ENCODE data around the gene FAM227A. TPM values are rescaled to one million over a fixed set of nuclear protein-coding genes. Genes with fewer than 3 reads are reported as not detected.

The FAM227A gene
- total and polyA plus RNA-seq, 2 donors from 2014 or later = 0.80 to 3.4 TPM

- FAIRE-seq = no peak
These were observed 46.0 kb downstream of the FAM227A start for GRCh38 chr22:38610234-38610633.

GRCh38 chr22:38608992-38609750 lies 47.0 kb downstream of the FAM227A start:
- intact Hi-C loops (cut with DNase I) = no loop called here
- Histone ChIP-seq H3K9ac (ENCODE audit: low read length in 3 of 3) (no peak overlapping the region), H3K27me3 (ENCODE audit: control insufficient read depth, insufficient read depth, low read length) (no peaks in the 10 kb centered on the region), H3K27ac (ENCODE audit: low read depth in 2 of 2, low read length in 2 of 2) (no peak overlapping the region), H3K9me3 (ENCODE audit: control insufficient read depth in 2 of 3, insufficient read depth in 1 of 3, low read length in 3 of 3) (no peaks in the 10 kb centered on the region), H3K4me1 (ENCODE audit: control insufficient read depth in 2 of 3, insufficient read depth in 2 of 3, low read depth in 1 of 3, low read length in 3 of 3) (no peaks in the 10 kb centered on the region), H3K4me3 (ENCODE audit: low read length in 3 of 3) (no peak overlapping the region), H3K36me3 (ENCODE audit: control insufficient read depth in 2 of 3, insufficient read depth in 3 of 3, low read length in 3 of 3) (no peaks in the 10 kb centered on the region)
- TF ChIP-seq, protein P1, sequence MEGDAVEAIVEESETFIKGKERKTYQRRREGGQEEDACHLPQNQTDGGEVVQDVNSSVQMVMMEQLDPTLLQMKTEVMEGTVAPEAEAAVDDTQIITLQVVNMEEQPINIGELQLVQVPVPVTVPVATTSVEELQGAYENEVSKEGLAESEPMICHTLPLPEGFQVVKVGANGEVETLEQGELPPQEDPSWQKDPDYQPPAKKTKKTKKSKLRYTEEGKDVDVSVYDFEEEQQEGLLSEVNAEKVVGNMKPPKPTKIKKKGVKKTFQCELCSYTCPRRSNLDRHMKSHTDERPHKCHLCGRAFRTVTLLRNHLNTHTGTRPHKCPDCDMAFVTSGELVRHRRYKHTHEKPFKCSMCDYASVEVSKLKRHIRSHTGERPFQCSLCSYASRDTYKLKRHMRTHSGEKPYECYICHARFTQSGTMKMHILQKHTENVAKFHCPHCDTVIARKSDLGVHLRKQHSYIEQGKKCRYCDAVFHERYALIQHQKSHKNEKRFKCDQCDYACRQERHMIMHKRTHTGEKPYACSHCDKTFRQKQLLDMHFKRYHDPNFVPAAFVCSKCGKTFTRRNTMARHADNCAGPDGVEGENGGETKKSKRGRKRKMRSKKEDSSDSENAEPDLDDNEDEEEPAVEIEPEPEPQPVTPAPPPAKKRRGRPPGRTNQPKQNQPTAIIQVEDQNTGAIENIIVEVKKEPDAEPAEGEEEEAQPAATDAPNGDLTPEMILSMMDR (IDR thresholded peaks at IDR 0.05; ENCODE audit: borderline replicate concordance, extremely low read depth, insufficient read depth) = no peak
- no peak for FAIRE-seq
- DNase-seq = peak in 3 of 5 donors; percentile 23 to 57 (median 29)

More at GRCh38 chr22:38610234-38610633, 46.0 kb downstream of the FAM227A start:
- no peak overlapping the region for H3K27ac ChIP-seq (ENCODE audit: low read depth in 2 of 2, low read length in 2 of 2)
- H3K9ac ChIP-seq (ENCODE audit: low read length in 3 of 3) = no peak overlapping the region
- H3K36me3 ChIP-seq (ENCODE audit: control insufficient read depth in 2 of 3, insufficient read depth in 3 of 3, low read length in 3 of 3) = no peaks in the 10 kb centered on the region
- no peaks in the 10 kb centered on the region for H3K27me3 ChIP-seq (ENCODE audit: control insufficient read depth, insufficient read depth, low read length)
- TF ChIP-seq, protein P1 (IDR thresholded peaks at IDR 0.05; ENCODE audit: borderline replicate concordance, extremely low read depth, insufficient read depth) = no peak
- no peak overlapping the region for H3K4me3 ChIP-seq (ENCODE audit: low read length in 3 of 3)
- intact Hi-C loops (cut with DNase I) = no loop called here
- H3K9me3 ChIP-seq (ENCODE audit: control insufficient read depth in 2 of 3, insufficient read depth in 1 of 3, low read length in 3 of 3) = no peaks in the 10 kb centered on the region
- no peak for DNase-seq
- H3K4me1 ChIP-seq (ENCODE audit: control insufficient read depth in 2 of 3, insufficient read depth in 2 of 3, low read depth in 1 of 3, low read length in 3 of 3) = no peaks in the 10 kb centered on the region

DNA sequence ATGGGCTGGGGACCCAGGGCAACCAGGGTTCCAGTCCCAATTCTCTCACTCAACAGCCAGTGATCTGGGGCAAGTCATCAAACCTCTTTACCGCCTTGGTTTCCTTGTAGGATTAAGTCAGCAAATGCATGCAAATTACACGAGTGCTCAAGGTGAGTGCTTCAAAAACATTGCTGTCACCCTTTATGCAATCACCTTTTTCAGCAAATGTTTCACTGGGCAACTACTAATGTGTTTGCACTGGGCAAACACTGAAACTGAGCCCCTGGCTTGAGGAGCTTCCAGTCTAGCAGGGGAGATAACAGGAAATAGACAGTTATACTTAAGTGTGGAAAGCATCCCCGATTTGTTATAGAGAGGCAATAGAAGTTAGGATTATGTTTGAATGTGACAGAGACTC lies 48.5 kb downstream of the FAM227A start:
- H3K27ac ChIP-seq (ENCODE audit: low read depth in 2 of 2, low read length in 2 of 2) = no peak overlapping the region
- H3K9ac ChIP-seq (ENCODE audit: low read length in 3 of 3) = no peak overlapping the region
- H3K4me3 ChIP-seq (ENCODE audit: low read length in 3 of 3) = no peak overlapping the region
- H3K9me3 ChIP-seq (ENCODE audit: control insufficient read depth in 2 of 3, insufficient read depth in 1 of 3, low read length in 3 of 3) = no peaks in the 10 kb centered on the region
- TF ChIP-seq, protein P1 (IDR thresholded peaks at IDR 0.05; ENCODE audit: borderline replicate concordance, extremely low read depth, insufficient read depth) = no peak
- DNase-seq (no peak), FAIRE-seq (no peak)
- intact Hi-C loops (cut with DNase I) = no loop called here
- no peaks in the 10 kb centered on the region for H3K36me3 ChIP-seq (ENCODE audit: control insufficient read depth in 2 of 3, insufficient read depth in 3 of 3, low read length in 3 of 3)
- no peaks in the 10 kb centered on the region for H3K4me1 ChIP-seq (ENCODE audit: control insufficient read depth in 2 of 3, insufficient read depth in 2 of 3, low read depth in 1 of 3, low read length in 3 of 3)
- H3K27me3 ChIP-seq (ENCODE audit: control insufficient read depth, insufficient read depth, low read length) = no peaks in the 10 kb centered on the region

Measured in kidney (tissue), 14 donors.